NCI-H1092 treated with DMSO at 0.1 percent for 48 hours (cell line): Measurements from ENCODE around the gene NOL6.
"Not testable (repeated sequence)": the region's sequence is repeated elsewhere in the genome, so short reads cannot be mapped to it uniquely, and the experiment has no call there.

Source experiments
- DNase-seq: peaks from one replicate; lab custom pipeline; 2025; lab: John Stamatoyannopoulos, UW

Gene NOL6

GRCh38 chr9:33472881-33473615, 676 bp downstream of the NOL6 start:
- no peak for DNase-seq

GRCh38 chr9:33472171-33472880, 1.4 kb downstream of the NOL6 start:
- DNase-seq = no peak

- no peak for DNase-seq
Observed at GRCh38 chr9:33471361-33471760, 2.4 kb downstream of the NOL6 start.

GRCh38 chr9:33469891-33470290, 3.8 kb downstream of the NOL6 start:
- DNase-seq = no peak

- no peak for DNase-seq
Observed at GRCh38 chr9:33468797-33469621, 4.7 kb downstream of the NOL6 start.

- no peak for DNase-seq
Observed at GRCh38 chr9:33468215-33468730, 5.5 kb downstream of the NOL6 start.

GRCh38 chr9:33467526-33467925, 6.2 kb downstream of the NOL6 start:
- no peak for DNase-seq

GRCh38 chr9:33466565-33467495, 6.9 kb downstream of the NOL6 start:
- DNase-seq = peak; percentile 7

GRCh38 chr9:33465596-33466564, 7.8 kb downstream of the NOL6 start:
- no peak for DNase-seq

GRCh38 chr9:33465096-33465495, 8.6 kb downstream of the NOL6 start:
- DNase-seq = no peak

GRCh38 chr9:33464045-33464636, 9.6 kb downstream of the NOL6 start:
- no peak for DNase-seq

- DNase-seq = no peak
Observed at GRCh38 chr9:33463151-33463550, 10.6 kb downstream of the NOL6 start.

- no peak for DNase-seq
Observed at GRCh38 chr9:33461492-33461891, 12.2 kb downstream of the NOL6 start.

- DNase-seq = no peak
Observed at GRCh38 chr9:33460854-33461253, 12.9 kb downstream of the NOL6 start.

- DNase-seq = no peak
Observed at GRCh38 chr9:33459115-33459514, 14.6 kb downstream of the NOL6 start.

GRCh38 chr9:33458444-33458843, 15.3 kb downstream of the NOL6 start:
- no peak for DNase-seq

GRCh38 chr9:33455945-33456344, 17.8 kb downstream of the NOL6 start:
- DNase-seq = no peak

GRCh38 chr9:33455456-33455855, 18.3 kb downstream of the NOL6 start:
- DNase-seq = not testable (repeated sequence)

GRCh38 chr9:33454661-33455026, 19.1 kb downstream of the NOL6 start:
- not testable (repeated sequence) for DNase-seq
